CD14-positive monocyte (primary cell): ENCODE results near the gene PARL. TPM values are rescaled to one million over a fixed set of nuclear protein-coding genes. Genes with fewer than 3 reads are reported as not detected.

Experiments used
- DNase-seq, 3 donors: peaks; one replicate each; pipeline ENCODE4 v3.0.0-alpha.2; 2011 to 2022
- H2AFZ ChIP-seq: 2 replicates; pipeline ENCODE4 v1.6.0; 2012; ENCODE audit warnings: mild to moderate bottlenecking, low read depth, low read length, inconsistent platforms; ENCODE audit not compliant: insufficient read depth, poor library complexity, severe bottlenecking
- H3K27ac ChIP-seq, 2 donors: 1 replicate in 1 of 2; 2 replicates in 1 of 2; pipeline ENCODE4 v1.5.1; 2012 to 2013; ENCODE audit warnings: low read length in 2 of 2, control low read depth in 1 of 2, inconsistent platforms in 1 of 2, low read depth in 1 of 2, mild to moderate bottlenecking in 1 of 2
- H3K27me3 ChIP-seq, 2 donors: one replicate each; pipeline versions ENCODE4 v1.6.0 to v1.6.1; 2011 to 2013; ENCODE audit warnings: low read length in 2 of 2; ENCODE audit not compliant: control insufficient read depth in 2 of 2, insufficient read depth in 2 of 2
- H3K36me3 ChIP-seq, 2 donors: replicated peaks in 1 of 2; 1 replicate in 1 of 2; 2 replicates in 1 of 2; pipeline versions ENCODE4 v1.5.1 to v1.6.1; 2012 to 2013; ENCODE audit warnings: low read length in 2 of 2, control low read depth in 1 of 2, inconsistent platforms in 1 of 2, mild to moderate bottlenecking in 1 of 2; ENCODE audit not compliant: insufficient read depth in 2 of 2, control insufficient read depth in 1 of 2
- H3K4me1 ChIP-seq, 2 donors: 1 replicate in 1 of 2; 2 replicates in 1 of 2; pipeline versions ENCODE4 v1.5.1 to v1.6.1; 2012 to 2013; ENCODE audit warnings: low read length in 2 of 2, control low read depth in 1 of 2, inconsistent platforms in 1 of 2, mild to moderate bottlenecking in 1 of 2, moderate library complexity in 1 of 2; ENCODE audit not compliant: insufficient read depth in 2 of 2, control insufficient read depth in 1 of 2
- H3K4me2 ChIP-seq: replicated peaks from 2 replicates; pipeline ENCODE3; 2012; ENCODE audit warnings: low read length, moderate library complexity, mild to moderate bottlenecking; ENCODE audit not compliant: poor library complexity, severe bottlenecking; ENCODE audit errors: extremely low read depth
- H3K4me3 ChIP-seq, 3 experiments: fragments of 200-600 bp in 1 of 3; sonication (generic) in 1 of 3; replicated peaks in 1 of 3; 1 replicate in 2 of 3; 2 replicates in 1 of 3; pipeline ENCODE4 v1.5.1; 2011 to 2013; ENCODE audit warnings: low read length in 3 of 3, mild to moderate bottlenecking in 3 of 3, control low read depth in 2 of 3, low read depth in 2 of 3, inconsistent platforms in 1 of 3, moderate library complexity in 1 of 3
- H3K79me2 ChIP-seq: 2 replicates; pipeline ENCODE4 v1.6.0; 2012; ENCODE audit warnings: mild to moderate bottlenecking, control low read depth, inconsistent platforms, low read length, moderate library complexity; ENCODE audit not compliant: insufficient read depth
- H3K9ac ChIP-seq: 2 replicates; pipeline ENCODE4 v1.6.0; 2017; ENCODE audit warnings: low read length, mild to moderate bottlenecking; ENCODE audit not compliant: insufficient read depth, poor library complexity, severe bottlenecking
- H3K9me3 ChIP-seq, 2 donors: replicated peaks in 1 of 2; 1 replicate in 1 of 2; 2 replicates in 1 of 2; pipeline versions ENCODE4 v1.5.1 to v1.6.1; 2012 to 2013; ENCODE audit warnings: low read length in 2 of 2, control low read depth in 1 of 2; ENCODE audit not compliant: control insufficient read depth in 1 of 2, insufficient read depth in 1 of 2
- H4K20me1 ChIP-seq: 2 replicates; pipeline ENCODE4 v1.6.0; 2012; ENCODE audit warnings: mild to moderate bottlenecking, low read length, control low read depth, moderate library complexity; ENCODE audit not compliant: insufficient read depth
- H3K27ac Mint-ChIP-seq, 7 donors: one replicate each; pipeline ENCODE4 v1.8.0; 2020; ENCODE audit warnings: mild to moderate bottlenecking in 7 of 7, mixed read lengths in 7 of 7, moderate library complexity in 6 of 7, inconsistent platforms in 2 of 7
- H3K27me3 Mint-ChIP-seq, 3 donors: one replicate each; pipeline ENCODE4 v1.8.0; 2021 to 2022; ENCODE audit warnings: low read depth in 3 of 3, mild to moderate bottlenecking in 3 of 3, mixed read lengths in 3 of 3, moderate library complexity in 3 of 3, inconsistent platforms in 1 of 3
- H3K36me3 Mint-ChIP-seq, 2 donors: one replicate each; pipeline ENCODE4 v1.8.0; 2020; ENCODE audit warnings: mixed read lengths in 2 of 2, inconsistent platforms in 1 of 2, mild to moderate bottlenecking in 1 of 2
- H3K4me1 Mint-ChIP-seq: one replicate; pipeline ENCODE4 v1.8.0; 2020; ENCODE audit warnings: mild to moderate bottlenecking, mixed read lengths
- H3K4me3 Mint-ChIP-seq, 2 donors: one replicate each; pipeline ENCODE4 v1.8.0; 2020; ENCODE audit warnings: mild to moderate bottlenecking in 2 of 2, mixed read lengths in 2 of 2, moderate library complexity in 1 of 2
- H3K9me3 Mint-ChIP-seq, 7 donors: one replicate each; pipeline ENCODE4 v1.8.0; 2020 to 2022; ENCODE audit warnings: mixed read lengths in 7 of 7, mild to moderate bottlenecking in 6 of 7, moderate library complexity in 6 of 7, inconsistent platforms in 2 of 7
- CTCF ChIP-seq: fragments of 200-600 bp; IDR thresholded peaks from one replicate; pipeline ENCODE4 v1.8.0; 2022; ENCODE audit warnings: antibody characterized with exemption, mild to moderate bottlenecking
- WGBS: methylation state at CpG from one replicate; pipeline ENCODE4 v1.1.5; 2013; ENCODE audit warnings: missing lambda C conversion rate; ENCODE audit not compliant: insufficient coverage; 5-methylcytosine and 5-hydroxymethylcytosine counted together
- intact Hi-C, 2 donors: fragments of 100-400 bp; cut with micrococcal nuclease; formaldehyde crosslinking; loops; one replicate each; pipeline versions ENCODE4 v1.15.0 to v1.15.1; 2023
- polyA plus RNA-seq, 3 donors: library from polyadenylated mRNA; depleted of rRNA in 1 of 3; unstranded in 2 of 3; stranded (reverse) in 1 of 3; fragments of 300-500 nt in 2 of 3; fragments of >200 nt in 1 of 3; fragmentation: Illumina TruSeq in 2 of 3; gene quantifications; 1 replicate in 2 of 3; 2 replicates in 1 of 3; pipeline ENCODE4 v1.2.3, GENCODE V29; 2012 to 2021

PARL gene
- polyA plus RNA-seq, 3 donors = 65.6 to 196 (median 155) TPM

GRCh38 chr3:183817639-183818038 lies 67.0 kb downstream of the PARL start:
- Histone ChIP-seq H4K20me1 (no peaks in the 10 kb centered on the region), H3K36me3 (peaks cover 13 to 30% of the 10 kb centered on the region in 2 donors), H3K9ac (no peak overlapping the region), H3K4me1 (no peaks in the 10 kb centered on the region), H3K4me2 (no peak overlapping the region), H3K79me2 (no peaks in the 10 kb centered on the region), H3K4me3 (no peak overlapping the region), H2AFZ (no peak overlapping the region), H3K27me3 (no peaks in the 10 kb centered on the region), H3K9me3 (no peaks in the 10 kb centered on the region), H3K27ac (no peak overlapping the region)
- Mint-ChIP-seq H3K4me1 (no peaks in the 10 kb centered on the region), H3K4me3 (no peak overlapping the region), H3K27me3 (peaks cover 0 to 5% (median 0%) of the 10 kb centered on the region in 3 donors), H3K36me3 (peaks cover 38 to 54% of the 10 kb centered on the region in 2 donors), H3K9me3 (peaks cover 0 to 2% (median 0%) of the 10 kb centered on the region in 7 donors), H3K27ac (no peak overlapping the region)
- DNase-seq = no peak
- 100% methylated on average over 1 of the region's 9 CpGs for WGBS
- intact Hi-C loops = no loop called here
- TF ChIP-seq CTCF = no peak

GRCh38 chr3:183816681-183817510 lies 67.8 kb downstream of the PARL start:
- Mint-ChIP-seq H3K4me3 (no peak overlapping the region), H3K4me1 (no peaks in the 10 kb centered on the region), H3K36me3 (peaks cover 36 to 55% of the 10 kb centered on the region in 2 donors), H3K27me3 (no peaks in the 10 kb centered on the region), H3K9me3 (no peaks in the 10 kb centered on the region), H3K27ac (no peak overlapping the region)
- Histone ChIP-seq H2AFZ (no peak overlapping the region), H3K27ac (no peak overlapping the region), H3K36me3 (peaks cover 13 to 37% of the 10 kb centered on the region in 2 donors), H3K4me3 (no peak overlapping the region), H3K27me3 (no peaks in the 10 kb centered on the region), H3K9me3 (no peaks in the 10 kb centered on the region), H3K79me2 (no peaks in the 10 kb centered on the region), H3K4me2 (no peak overlapping the region), H4K20me1 (no peaks in the 10 kb centered on the region), H3K9ac (no peak overlapping the region), H3K4me1 (no peaks in the 10 kb centered on the region)
- DNase-seq = no peak
- intact Hi-C loops = no loop called here
- WGBS = 85% methylated on average over 14 of the region's 20 CpGs
- no peak for TF ChIP-seq CTCF
